Hepatic stellate cell (primary cell): ENCODE data around the gene TDRD7.

Experiments
- DNase-seq: peaks from one replicate; pipeline ENCODE4 v3.0.0; 2011; ENCODE audit warnings: low spot score

TDRD7 gene

GRCh38 chr9:97529363-97530076 is 117.6 kb downstream of the TDRD7 start:
- DNase-seq: peak; percentile 49

- no peak for DNase-seq
Observed at GRCh38 chr9:97531888-97532376, 120.0 kb downstream of the TDRD7 start.

GRCh38 chr9:97534185-97534584 is 122.3 kb downstream of the TDRD7 start:
- DNase-seq: no peak

- no peak for DNase-seq
Observed at GRCh38 chr9:97534961-97535594, 123.2 kb downstream of the TDRD7 start.

GRCh38 chr9:97535771-97536170 is 123.9 kb downstream of the TDRD7 start:
- DNase-seq: no peak

- DNase-seq: no peak
Observed at GRCh38 chr9:97536480-97536879, 124.6 kb downstream of the TDRD7 start.

GRCh38 chr9:97543561-97543960 is 131.7 kb downstream of the TDRD7 start:
- DNase-seq: no peak

- DNase-seq: no peak
Observed at GRCh38 chr9:97545486-97545885, 133.6 kb downstream of the TDRD7 start.
